ENCODE measurements around the gene WDFY4. TPM values are rescaled to one million over a fixed set of nuclear protein-coding genes. Genes with fewer than 3 reads are reported as not detected.

The WDFY4 gene
- total RNA-seq, 1 donor from 2014 or later = not detected

- no peak for TF ChIP-seq CTCF (IDR thresholded peaks at IDR 0.05)
- H3K27ac Mint-ChIP-seq (ENCODE audit: unreplicated experiment) = no peak overlapping the region
- H3K9me3 Mint-ChIP-seq (ENCODE audit: low read depth) = peaks cover 2% of the 10 kb centered on the region
These were observed 218.5 kb downstream of the WDFY4 start for GRCh38 chr10:48903151-48903550.

GRCh38 chr10:48904861-48905260 lies 220.2 kb downstream of the WDFY4 start:
- Mint-ChIP-seq H3K27me3 (ENCODE audit: low read depth) (peaks cover 18% of the 10 kb centered on the region), H3K4me1 (ENCODE audit: low read depth) (no peaks in the 10 kb centered on the region), H3K9me3 (ENCODE audit: low read depth) (peaks cover 2% of the 10 kb centered on the region), H3K4me3 (ENCODE audit: unreplicated experiment) (no peak overlapping the region), H3K36me3 (ENCODE audit: low read depth) (no peaks in the 10 kb centered on the region), H3K27ac (ENCODE audit: unreplicated experiment) (no peak overlapping the region)
- TF ChIP-seq CTCF (IDR thresholded peaks at IDR 0.05) = no peak
- no peak for DNase-seq (ENCODE audit: low spot score)

More at GRCh38 chr10:48903151-48903550, 218.5 kb downstream of the WDFY4 start:
- H3K27me3 Mint-ChIP-seq (ENCODE audit: low read depth) = peaks cover 14% of the 10 kb centered on the region
- no peaks in the 10 kb centered on the region for H3K4me1 Mint-ChIP-seq (ENCODE audit: low read depth)
- H3K4me3 Mint-ChIP-seq (ENCODE audit: unreplicated experiment) = no peak overlapping the region
- no peaks in the 10 kb centered on the region for H3K36me3 Mint-ChIP-seq (ENCODE audit: low read depth)
- no peak for DNase-seq (ENCODE audit: low spot score)

GRCh38 chr10:48905311-48905710 lies 220.6 kb downstream of the WDFY4 start:
- Mint-ChIP-seq H3K27ac (ENCODE audit: unreplicated experiment) (no peak overlapping the region), H3K36me3 (ENCODE audit: low read depth) (no peaks in the 10 kb centered on the region), H3K4me3 (ENCODE audit: unreplicated experiment) (no peak overlapping the region), H3K4me1 (ENCODE audit: low read depth) (no peaks in the 10 kb centered on the region), H3K9me3 (ENCODE audit: low read depth) (peaks cover 2% of the 10 kb centered on the region), H3K27me3 (ENCODE audit: low read depth) (peaks cover 18% of the 10 kb centered on the region)
- DNase-seq (ENCODE audit: low spot score) = no peak
- TF ChIP-seq CTCF (IDR thresholded peaks at IDR 0.05) = no peak

- DNase-seq (ENCODE audit: low spot score) = no peak
- no peak for TF ChIP-seq CTCF (IDR thresholded peaks at IDR 0.05)
- Mint-ChIP-seq H3K9me3 (ENCODE audit: low read depth) (peaks cover 2% of the 10 kb centered on the region), H3K27me3 (ENCODE audit: low read depth) (peaks cover 25% of the 10 kb centered on the region), H3K4me1 (ENCODE audit: low read depth) (no peaks in the 10 kb centered on the region), H3K36me3 (ENCODE audit: low read depth) (no peaks in the 10 kb centered on the region), H3K4me3 (ENCODE audit: unreplicated experiment) (no peak overlapping the region), H3K27ac (ENCODE audit: unreplicated experiment) (no peak overlapping the region)
These were observed 222.2 kb downstream of the WDFY4 start for GRCh38 chr10:48906841-48907240.

- peaks cover 26% of the 10 kb centered on the region for H3K27me3 Mint-ChIP-seq (ENCODE audit: low read depth)
- no peak overlapping the region for H3K27ac Mint-ChIP-seq (ENCODE audit: unreplicated experiment)
- H3K4me1 Mint-ChIP-seq (ENCODE audit: low read depth) = no peaks in the 10 kb centered on the region
- TF ChIP-seq CTCF (IDR thresholded peaks at IDR 0.05) = no peak
- no peak overlapping the region for H3K4me3 Mint-ChIP-seq (ENCODE audit: unreplicated experiment)
- no peaks in the 10 kb centered on the region for H3K36me3 Mint-ChIP-seq (ENCODE audit: low read depth)
- peaks cover 2% of the 10 kb centered on the region for H3K9me3 Mint-ChIP-seq (ENCODE audit: low read depth)
- no peak for DNase-seq (ENCODE audit: low spot score)
These were observed 223.1 kb downstream of the WDFY4 start for GRCh38 chr10:48907730-48908129.

Data from chondrocyte (in vitro differentiated cells).